ENCODE data around the gene SLC25A19. TPM values are rescaled to one million over a fixed set of nuclear protein-coding genes. Genes with fewer than 3 reads are reported as not detected.

Gene SLC25A19
- total and polyA plus RNA-seq, 10 of the 15 experiments (the other 5 are each of a cell fraction or from before 2014, with no cell fraction given), result 32.9 to 91.6 (median 53.7) TPM

GRCh38 chr17:75242461-75243042, 46.7 kb downstream of the SLC25A19 start (continued):
- TF ChIP-seq E2F8 (IDR thresholded peaks at IDR 0.05; ENCODE audit: low read depth, partially characterized antibody) (no peak), CHD4 (IDR thresholded peaks at IDR 0.05) (no peak)

- no peak for FAIRE-seq
- Histone ChIP-seq H3K4me1 (ENCODE audit: control insufficient read depth, insufficient read depth, low read length) (peaks cover 43% of the 10 kb centered on the region), H2AFZ (ENCODE audit: control insufficient read depth, low read depth, low read length) (no peak overlapping the region), H3K4me3 (no peak overlapping the region), H3K27me3 (replicated peaks in 1 of 2; ENCODE audit: control insufficient read depth in 2 of 2, insufficient read depth in 2 of 2, low read length in 1 of 2) (no peaks in the 10 kb centered on the region), H3K27ac (ENCODE audit: control insufficient read depth, insufficient read depth) (peak overlapping the region; percentile 55), H3K4me2 (ENCODE audit: control insufficient read depth, insufficient read depth) (peak overlapping the region; percentile 50), H3K9me3 (replicated peaks; ENCODE audit: control insufficient read depth, insufficient read depth, low read length) (no peaks in the 10 kb centered on the region), H3K36me3 (ENCODE audit: control insufficient read depth in 2 of 2, insufficient read depth in 2 of 2, low read length in 1 of 2) (peaks cover 54 to 72% of the 10 kb centered on the region in 2 experiments), H3K9ac (ENCODE audit: control insufficient read depth, insufficient read depth, low read length) (peak overlapping the region; percentile 9; the same call in 1 of the 2 replicates), H4K20me1 (ENCODE audit: control insufficient read depth, insufficient read depth) (no peaks in the 10 kb centered on the region; the same call in 1 of the 2 replicates), H3K79me2 (ENCODE audit: control insufficient read depth, insufficient read depth, low read length) (no peaks in the 10 kb centered on the region; the same call in 1 of the 2 replicates)
- in situ Hi-C loops (cut with MboI) (no loop called here), intact Hi-C loops (cut with micrococcal nuclease; ENCODE audit: unreplicated experiment) (no loop called here)
- TF ChIP-seq BCL11A (IDR thresholded peaks at IDR 0.05; ENCODE audit: low read depth, low read length) (no peak), DPF2 (IDR thresholded peaks at IDR 0.05) (0 out of 2 replicates have a peak, but pooled peaks have one; percentile 6), POLR2AphosphoS5 (IDR thresholded peaks at IDR 0.05; ENCODE audit: low read length) (0 out of 2 replicates have a peak, but pooled peaks have one; percentile 27)
- ChIA-PET CTCF (interaction anchor here (1.0 to 4.3 kb wide), 6 partner anchors 13 to 170 kb away, joined by 3 to 30 read pairs (median 4); partner anchors contain the start of genes GGA3, MIF4GD, MRPS7 and NUP85), RAD21 (ENCODE audit: unreplicated experiment) (interaction anchor here (1.1 to 2.1 kb wide), 2 partner anchors 19 to 163 kb away, joined by 4 read pairs; partner anchors contain the start of genes GGA3, GRB2 and MRPS7), SMC1A (ENCODE audit: uncharacterized antibody, unreplicated experiment) (interaction anchor here (1.3 to 2.3 kb wide), 3 partner anchors 8 to 54 kb away, joined by 3 to 6 read pairs (median 4); no protein-coding TSS in a partner anchor), POLR2A (interaction anchor here (2.2 to 3.6 kb wide), 2 partner anchors 19 to 47 kb away, joined by 5 to 21 read pairs; partner anchors contain the start of genes GGA3, MRPS7 and SLC25A19)
- ATAC-seq, result no peak
- 23% methylated on average over 15 of the region's 15 CpGs for WGBS (ENCODE audit: insufficient coverage, insufficient replicate concordance, low lambda C conversion rate, missing lambda C conversion rate)
- no TSS peak for BruUV-seq (replicated peaks)
- DNase-seq (ENCODE audit: low read depth, low spot score), result no peak
These were observed 47.2 kb downstream of the SLC25A19 start for GRCh38 chr17:75241996-75242460.

Data from GM12878 (cell line).